Left ventricle myocardium inferior (tissue), 1 donor: ENCODE data around the gene CLCN5. TPM values are rescaled to one million over a fixed set of nuclear protein-coding genes. Genes with fewer than 3 reads are reported as not detected.

ENCODE experiments used
- DNase-seq: peaks from one replicate; pipeline ENCODE4 v3.0.0-alpha.2; 2020
- H3K27ac ChIP-seq: fragments of 200-600 bp; replicated peaks from 2 replicates; pipeline ENCODE4 v1.8.0; 2021
- H3K27me3 ChIP-seq: fragments of 200-600 bp; 2 replicates; pipeline ENCODE4 v1.8.0; 2021; ENCODE audit warnings: low read depth
- H3K36me3 ChIP-seq: fragments of 200-600 bp; 2 replicates; pipeline ENCODE4 v1.8.0; 2021
- H3K4me1 ChIP-seq: fragments of 200-600 bp; 2 replicates; pipeline ENCODE4 v1.8.0; 2021
- H3K4me3 ChIP-seq: fragments of 200-600 bp; 2 replicates; pipeline ENCODE4 v1.8.0; 2021; ENCODE audit warnings: mild to moderate bottlenecking, moderate library complexity
- H3K9me3 ChIP-seq: fragments of 200-600 bp; replicated peaks from 2 replicates; pipeline ENCODE4 v1.8.0; 2021
- intact Hi-C: fragments of 100-400 bp; cut with micrococcal nuclease; formaldehyde crosslinking; loops from one replicate; pipeline ENCODE4 v1.11.0; 2022
- long read RNA-seq: library from polyadenylated mRNA; unstranded; transcript quantifications from one replicate; pipeline ENCODE4 v2.0.0, GENCODE V29; 2021
- total RNA-seq: library from RNA; stranded (reverse); fragmentation: NEBNext Ultra II Directional; extraction: Animal tissue kit (Norgen Biotek cat#: 25700); gene quantifications from one replicate; pipeline ENCODE4 v1.2.1, GENCODE V29; 2021
- TF ChIP-seq, protein P1 (sequence below): fragments of 200-600 bp; IDR thresholded peaks from 2 replicates; pipeline ENCODE4 v1.8.0; 2021; ENCODE audit warnings: antibody characterized with exemption, mild to moderate bottlenecking, borderline replicate concordance
- donor health status: DM: no; HTN: yes; CAD: no; lungs with severe emphysema.

The CLCN5 gene
- 1.7 TPM for total RNA-seq
- long read RNA-seq, partial matches to known transcripts, result 0 of 1 reads
- long read RNA-seq, other reads (novel, unspliced or antisense), result 1 of 1 reads

DNA sequence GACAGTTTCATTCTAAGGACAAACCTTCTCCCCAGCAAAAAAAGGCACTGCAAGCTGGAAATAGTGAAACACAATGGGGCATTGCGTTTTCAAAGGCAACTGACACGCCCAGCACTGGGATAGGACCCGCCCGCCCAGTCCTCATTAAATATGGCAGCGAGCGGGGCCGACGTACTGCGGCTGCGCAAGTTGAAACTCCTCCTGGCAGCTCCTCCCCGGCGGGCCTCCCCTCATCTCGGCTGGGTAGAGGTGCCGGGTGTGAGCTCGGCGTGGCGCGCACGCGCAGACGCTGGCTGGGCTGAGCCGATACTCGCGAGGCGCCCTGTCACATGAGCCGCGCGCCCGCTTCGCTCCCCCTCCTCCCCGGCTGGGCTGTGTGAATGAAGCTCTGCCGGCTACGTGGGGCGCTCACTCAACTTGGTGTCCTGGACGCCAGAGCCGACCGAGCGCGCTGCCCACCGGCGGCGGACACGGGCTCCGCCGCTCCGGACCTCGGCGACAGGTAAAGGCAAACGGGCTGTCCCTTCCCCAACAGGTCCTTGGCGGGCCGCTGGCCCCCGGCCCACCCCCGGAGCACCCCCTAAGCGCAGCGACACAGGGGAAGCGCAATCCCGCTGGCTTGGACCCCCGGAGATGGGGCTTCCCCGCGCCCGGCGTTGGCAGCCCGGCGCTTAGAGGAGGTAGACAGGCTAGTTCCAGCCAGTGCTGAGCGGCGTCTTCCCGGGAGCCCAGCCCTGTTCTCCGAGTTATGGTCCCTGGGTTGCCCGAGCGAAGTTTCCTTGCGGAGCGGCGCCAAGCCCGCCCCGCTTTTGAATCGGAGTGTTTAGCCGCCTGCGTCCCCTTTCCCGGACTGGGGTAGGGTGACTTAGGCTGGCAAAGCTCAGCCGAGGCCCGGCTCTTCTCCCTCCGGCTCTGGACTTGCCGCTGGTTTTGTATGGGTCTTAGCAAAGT lies at the start of gene CLCN5:
Gene CLCN5 (plus strand): TSS at position 306 of the 951 bp plus-strand sequence. CDS start 2,703 bp downstream, outside the sequence.
- peak within 1 kb of the TSS; percentile 79 for H3K27ac ChIP-seq
- intact Hi-C loops, result no loop called here

DNA sequence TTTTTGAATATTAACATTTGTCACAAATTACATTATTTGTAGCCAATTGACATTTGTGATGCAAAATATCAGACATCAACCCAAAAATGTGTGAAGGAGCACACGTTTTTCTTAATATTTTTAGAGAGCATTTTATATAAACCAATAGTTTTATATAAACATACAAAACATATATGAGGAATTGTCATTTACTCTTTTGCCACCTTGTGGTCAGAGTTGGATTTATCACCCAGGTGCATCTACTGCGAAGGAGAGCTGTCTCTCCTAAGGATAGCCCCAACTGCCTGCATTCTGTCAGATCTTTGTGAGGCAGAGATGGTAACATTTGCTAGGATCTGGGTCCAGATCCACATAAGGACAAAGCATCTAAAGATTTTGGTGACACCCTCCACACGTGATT lies 45.6 kb upstream of the CLCN5 start:
- intact Hi-C loops, result no loop called here
- Histone ChIP-seq H3K9me3 (no peaks in the 10 kb centered on the region), H3K4me1 (peaks cover 14% of the 10 kb centered on the region), H3K27me3 (no peaks in the 10 kb centered on the region), H3K4me3 (no peak overlapping the region), H3K27ac (no peak overlapping the region), H3K36me3 (no peaks in the 10 kb centered on the region)
- no peak for DNase-seq
- TF ChIP-seq, protein P1, sequence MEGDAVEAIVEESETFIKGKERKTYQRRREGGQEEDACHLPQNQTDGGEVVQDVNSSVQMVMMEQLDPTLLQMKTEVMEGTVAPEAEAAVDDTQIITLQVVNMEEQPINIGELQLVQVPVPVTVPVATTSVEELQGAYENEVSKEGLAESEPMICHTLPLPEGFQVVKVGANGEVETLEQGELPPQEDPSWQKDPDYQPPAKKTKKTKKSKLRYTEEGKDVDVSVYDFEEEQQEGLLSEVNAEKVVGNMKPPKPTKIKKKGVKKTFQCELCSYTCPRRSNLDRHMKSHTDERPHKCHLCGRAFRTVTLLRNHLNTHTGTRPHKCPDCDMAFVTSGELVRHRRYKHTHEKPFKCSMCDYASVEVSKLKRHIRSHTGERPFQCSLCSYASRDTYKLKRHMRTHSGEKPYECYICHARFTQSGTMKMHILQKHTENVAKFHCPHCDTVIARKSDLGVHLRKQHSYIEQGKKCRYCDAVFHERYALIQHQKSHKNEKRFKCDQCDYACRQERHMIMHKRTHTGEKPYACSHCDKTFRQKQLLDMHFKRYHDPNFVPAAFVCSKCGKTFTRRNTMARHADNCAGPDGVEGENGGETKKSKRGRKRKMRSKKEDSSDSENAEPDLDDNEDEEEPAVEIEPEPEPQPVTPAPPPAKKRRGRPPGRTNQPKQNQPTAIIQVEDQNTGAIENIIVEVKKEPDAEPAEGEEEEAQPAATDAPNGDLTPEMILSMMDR, result peak; percentile 57

More for the DNA sequence above, at the start of gene CLCN5:
- DNase-seq, result peak; percentile 95
- no peaks in the 10 kb centered on the region for H3K27me3 ChIP-seq
- peak within 1 kb of the TSS; percentile 81 for H3K4me3 ChIP-seq
- no peaks in the 10 kb centered on the region for H3K36me3 ChIP-seq
- H3K9me3 ChIP-seq, result no peaks in the 10 kb centered on the region
- TF ChIP-seq, protein P1, result no peak
- H3K4me1 ChIP-seq, result peaks cover 13% of the 10 kb centered on the region

DNA sequence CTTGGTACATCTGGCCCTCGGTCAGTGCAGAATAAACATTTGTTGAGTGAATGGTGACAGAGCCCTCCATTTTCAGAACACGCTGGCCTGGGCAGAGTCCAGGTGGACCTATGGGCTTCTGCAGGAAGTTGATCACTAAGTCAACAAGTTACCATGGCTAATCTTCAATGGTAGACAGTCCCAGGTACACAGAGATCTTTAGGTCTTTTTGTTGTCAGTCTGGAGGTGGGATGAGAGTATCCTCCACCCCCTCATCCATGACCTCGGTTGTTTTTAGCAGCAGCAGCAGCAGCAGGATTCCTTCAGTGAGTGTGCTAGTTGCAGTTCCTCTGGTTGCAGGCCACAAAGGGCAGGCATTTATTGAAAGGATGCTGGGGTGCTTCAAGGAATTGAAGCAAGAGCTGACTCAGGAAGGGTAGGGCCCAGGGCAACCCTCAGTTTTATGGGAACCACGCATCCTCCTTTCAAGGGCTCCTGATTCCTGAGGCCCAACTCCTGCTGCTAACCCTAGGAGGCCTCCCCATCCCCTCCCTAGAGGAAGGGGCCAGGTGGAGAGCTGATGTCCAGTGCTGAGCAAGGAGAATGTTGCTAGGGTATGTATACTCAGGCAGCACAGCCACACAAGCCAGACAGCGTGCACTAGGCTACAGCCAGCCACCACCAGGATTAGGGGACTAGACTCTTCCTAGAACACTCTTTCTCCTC lies 44.8 kb upstream of the CLCN5 start:
- Histone ChIP-seq H3K27me3 (no peaks in the 10 kb centered on the region), H3K4me3 (peak overlapping the region; percentile 74), H3K4me1 (peaks cover 14% of the 10 kb centered on the region), H3K27ac (peak overlapping the region; percentile 88), H3K36me3 (no peaks in the 10 kb centered on the region), H3K9me3 (no peaks in the 10 kb centered on the region)
- intact Hi-C loops, result no loop called here
- DNase-seq, result no peak
- TF ChIP-seq, protein P1, result no peak

DNA sequence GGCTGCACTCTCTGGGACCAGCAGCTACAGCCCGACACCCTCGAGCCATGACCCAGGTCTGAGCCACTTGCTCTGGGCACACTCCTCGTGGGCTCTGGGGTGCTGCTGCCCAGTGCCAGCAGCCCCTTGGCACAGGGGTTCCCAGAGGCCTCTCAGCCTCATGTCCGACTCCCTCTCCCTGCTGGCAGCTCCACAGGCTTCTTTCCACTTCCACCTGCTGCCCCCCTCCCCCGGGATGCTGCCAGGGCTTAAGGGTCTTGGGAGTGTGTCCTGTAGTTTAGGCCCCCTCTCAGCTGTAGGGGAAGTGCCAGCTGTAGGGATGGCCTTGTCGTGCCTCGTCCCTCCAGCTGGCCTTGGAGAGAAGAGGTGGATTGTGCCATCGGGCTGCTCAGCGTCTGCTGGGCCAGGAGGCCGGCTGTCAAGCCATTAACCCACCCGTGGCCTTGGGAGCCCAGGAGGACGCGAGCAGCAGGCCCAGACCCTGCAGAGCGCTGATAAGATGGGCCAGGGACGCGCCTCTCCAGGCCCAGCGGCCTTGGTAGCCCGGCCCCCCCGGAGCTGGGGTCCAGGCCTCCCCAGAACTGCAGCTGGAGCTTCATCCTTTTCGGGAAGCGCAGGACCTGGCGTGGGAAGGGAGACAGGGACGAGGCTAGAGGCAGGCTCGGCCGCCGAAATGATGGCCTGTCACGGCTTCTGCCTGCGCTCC lies 44.1 kb upstream of the CLCN5 start:
- peak overlapping the region; percentile 74 for H3K4me3 ChIP-seq
- no peaks in the 10 kb centered on the region for H3K27me3 ChIP-seq
- peak overlapping the region; percentile 88 for H3K27ac ChIP-seq
- H3K9me3 ChIP-seq, result no peaks in the 10 kb centered on the region
- intact Hi-C loops, result no loop called here
- peak; percentile 13 for DNase-seq
- TF ChIP-seq, protein P1, result no peak
- H3K4me1 ChIP-seq, result peaks cover 14% of the 10 kb centered on the region
- no peaks in the 10 kb centered on the region for H3K36me3 ChIP-seq
